Ishikawa (cell line): Measurements from ENCODE around the gene SLC39A7.

ENCODE experiments used
- CREB1 ChIP-seq: IDR thresholded peaks from 2 replicates; pipeline ENCODE4 v1.6.1; 2012; ENCODE audit warnings: low read depth
- EGR1 ChIP-seq: IDR thresholded peaks from 2 replicates; pipeline ENCODE4 v1.6.1; 2012
- MAX ChIP-seq: IDR thresholded peaks from 2 replicates; pipeline ENCODE4 v1.6.1; 2012
- TAF1 ChIP-seq: IDR thresholded peaks from 2 replicates; pipeline ENCODE4 v1.6.1; 2012; ENCODE audit warnings: low read depth, mild to moderate bottlenecking
- TCF12 ChIP-seq: IDR thresholded peaks from 2 replicates; pipeline ENCODE4 v1.6.1; 2012; ENCODE audit warnings: low read depth

DNA sequence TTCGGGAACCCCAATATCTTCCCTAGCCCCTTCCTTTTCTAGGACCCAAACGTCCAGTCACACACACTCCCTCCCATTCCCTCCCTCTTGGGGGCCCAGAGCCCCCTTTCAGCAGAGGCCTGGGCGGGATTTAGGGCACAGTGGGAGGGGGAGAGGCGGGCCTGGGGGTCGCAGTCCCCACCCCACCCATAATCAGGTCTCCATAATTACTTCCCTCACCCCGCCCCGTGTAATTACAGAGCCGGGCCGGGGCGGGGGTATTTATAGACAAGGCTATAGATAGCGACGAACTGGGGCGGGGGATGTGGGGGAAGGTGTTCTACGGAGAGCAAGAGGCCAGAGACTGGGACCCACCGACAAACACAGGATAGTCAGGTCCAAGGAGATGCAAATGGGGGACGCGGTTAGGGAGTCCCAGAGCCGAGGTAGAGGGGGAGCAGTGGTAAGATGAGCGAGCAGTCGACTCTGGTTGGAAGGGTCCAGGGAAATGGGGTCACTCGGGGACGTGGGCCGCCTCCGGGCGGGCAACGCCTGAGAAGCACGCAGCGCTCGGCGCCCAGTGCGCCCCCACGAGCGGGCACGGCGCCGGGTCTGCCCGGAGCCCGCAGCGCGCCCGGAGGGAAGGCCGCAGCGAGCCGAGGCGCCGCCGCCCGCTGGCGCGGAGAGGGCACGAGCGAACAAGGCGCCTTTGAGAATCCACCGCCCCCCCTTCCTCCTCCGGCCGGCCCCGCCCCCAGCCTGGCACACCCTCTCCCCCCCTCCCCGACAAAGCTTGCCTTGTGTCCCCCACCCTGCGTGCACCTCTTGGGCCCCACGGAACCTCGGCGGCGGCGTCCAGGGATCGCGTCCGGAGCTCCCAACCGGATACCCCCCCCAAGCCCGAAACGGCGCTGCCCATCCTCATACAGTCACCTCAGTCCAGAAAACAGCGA is 7.7 kb upstream of the SLC39A7 start:
- TF ChIP-seq EGR1 (no peak), MAX (no peak), TCF12 (no peak), TAF1 (no peak), CREB1 (no peak)
